Measurements from ENCODE around the gene SEC16A.

SEC16A gene

GRCh38 chr9:136470356-136470755 lies 12.5 kb downstream of the SEC16A start:
- Histone ChIP-seq H3K9me3 (ENCODE audit: control extremely low read depth in 1 of 5, control insufficient read depth in 4 of 5, insufficient read depth in 2 of 5, low read depth in 1 of 5, low read length in 4 of 5) (no peaks in the 10 kb centered on the region), H3K4me3 (ENCODE audit: control insufficient read depth in 1 of 7, extremely low read depth in 1 of 7, insufficient read depth in 4 of 7, low read depth in 2 of 7, low read length in 6 of 7) (no peak overlapping the region), H3K27me3 (replicated peaks in 2 of 5; ENCODE audit: control insufficient read depth in 4 of 5, insufficient read depth in 5 of 5, low read length in 4 of 5) (no peaks in the 10 kb centered on the region), H3K27ac (ENCODE audit: insufficient read depth in 1 of 2, low read depth in 1 of 2, low read length in 2 of 2, poor library complexity in 1 of 2, severe bottlenecking in 2 of 2) (no peak overlapping the region), H3K36me3 (ENCODE audit: control insufficient read depth in 4 of 4, insufficient read depth in 4 of 4, low read length in 3 of 4) (peaks cover 16 to 100% (median 81%) of the 10 kb centered on the region in 4 experiments), H3K4me1 (ENCODE audit: control extremely low read depth in 1 of 4, control insufficient read depth in 4 of 4, insufficient read depth in 4 of 4, low read length in 3 of 4) (no peaks in the 10 kb centered on the region)
- POLR2A ChIA-PET: no interaction called here
- 97% methylated on average over 11 of the region's 11 CpGs for WGBS (ENCODE audit: insufficient coverage)
- DNase-seq: no peak
- CTCF ChIA-PET: interaction anchor here (1.6 kb wide), 1 partner anchor 29 kb away, joined by 5 read pairs; no protein-coding TSS in a partner anchor

GRCh38 chr9:136467766-136468165 lies 15.1 kb downstream of the SEC16A start:
- ChIA-PET CTCF (interaction anchor here (1.0 to 1.5 kb wide), 2 partner anchors 21 to 27 kb away, joined by 3 to 4 read pairs; no protein-coding TSS in a partner anchor), POLR2A (interaction anchor here (1.1 kb wide), 1 partner anchor 10 kb away, joined by 7 read pairs; no protein-coding TSS in a partner anchor)
- H3K9me3 ChIP-seq (ENCODE audit: control extremely low read depth in 1 of 5, control insufficient read depth in 4 of 5, insufficient read depth in 2 of 5, low read depth in 1 of 5, low read length in 4 of 5): no peaks in the 10 kb centered on the region
- no peaks in the 10 kb centered on the region for H3K4me1 ChIP-seq (ENCODE audit: control extremely low read depth in 1 of 4, control insufficient read depth in 4 of 4, insufficient read depth in 4 of 4, low read length in 3 of 4)
- peaks cover 19 to 98% (median 76%) of the 10 kb centered on the region in 4 experiments for H3K36me3 ChIP-seq (ENCODE audit: control insufficient read depth in 4 of 4, insufficient read depth in 4 of 4, low read length in 3 of 4)
- DNase-seq: no peak
- 98% methylated on average over 13 of the region's 15 CpGs for WGBS (ENCODE audit: insufficient coverage)
- H3K4me3 ChIP-seq (ENCODE audit: control insufficient read depth in 1 of 7, extremely low read depth in 1 of 7, insufficient read depth in 4 of 7, low read depth in 2 of 7, low read length in 6 of 7): no peak overlapping the region
- H3K27me3 ChIP-seq (replicated peaks in 2 of 5; ENCODE audit: control insufficient read depth in 4 of 5, insufficient read depth in 5 of 5, low read length in 4 of 5): no peaks in the 10 kb centered on the region
- H3K27ac ChIP-seq (ENCODE audit: insufficient read depth in 1 of 2, low read depth in 1 of 2, low read length in 2 of 2, poor library complexity in 1 of 2, severe bottlenecking in 2 of 2): no peak overlapping the region

- H3K27ac ChIP-seq (ENCODE audit: insufficient read depth in 1 of 2, low read depth in 1 of 2, low read length in 2 of 2, poor library complexity in 1 of 2, severe bottlenecking in 2 of 2): no peak overlapping the region
- CTCF ChIA-PET: interaction anchor here (1.0 kb wide), 1 partner anchor 20 kb away, joined by 4 read pairs; no protein-coding TSS in a partner anchor
- H3K9me3 ChIP-seq (ENCODE audit: control extremely low read depth in 1 of 5, control insufficient read depth in 4 of 5, insufficient read depth in 2 of 5, low read depth in 1 of 5, low read length in 4 of 5): no peaks in the 10 kb centered on the region
- H3K27me3 ChIP-seq (replicated peaks in 2 of 5; ENCODE audit: control insufficient read depth in 4 of 5, insufficient read depth in 5 of 5, low read length in 4 of 5): no peaks in the 10 kb centered on the region
- H3K4me1 ChIP-seq (ENCODE audit: control extremely low read depth in 1 of 4, control insufficient read depth in 4 of 4, insufficient read depth in 4 of 4, low read length in 3 of 4): no peaks in the 10 kb centered on the region
- POLR2A ChIA-PET: no interaction called here
- no peak for DNase-seq
- over 99% methylated on average over 29 of the region's 30 CpGs for WGBS (ENCODE audit: insufficient coverage)
- peaks cover 22 to 98% (median 76%) of the 10 kb centered on the region in 4 experiments for H3K36me3 ChIP-seq (ENCODE audit: control insufficient read depth in 4 of 4, insufficient read depth in 4 of 4, low read length in 3 of 4)
- no peak overlapping the region for H3K4me3 ChIP-seq (ENCODE audit: control insufficient read depth in 1 of 7, extremely low read depth in 1 of 7, insufficient read depth in 4 of 7, low read depth in 2 of 7, low read length in 6 of 7)
These were observed 16.7 kb downstream of the SEC16A start for GRCh38 chr9:136466155-136466541.

GRCh38 chr9:136465500-136466154 lies 17.2 kb downstream of the SEC16A start:
- ChIA-PET POLR2A (no interaction called here), CTCF (no interaction called here)
- no peaks in the 10 kb centered on the region for H3K4me1 ChIP-seq (ENCODE audit: control extremely low read depth in 1 of 4, control insufficient read depth in 4 of 4, insufficient read depth in 4 of 4, low read length in 3 of 4)
- H3K27ac ChIP-seq (ENCODE audit: insufficient read depth in 1 of 2, low read depth in 1 of 2, low read length in 2 of 2, poor library complexity in 1 of 2, severe bottlenecking in 2 of 2): no peak overlapping the region
- no peaks in the 10 kb centered on the region for H3K9me3 ChIP-seq (ENCODE audit: control extremely low read depth in 1 of 5, control insufficient read depth in 4 of 5, insufficient read depth in 2 of 5, low read depth in 1 of 5, low read length in 4 of 5)
- no peak for DNase-seq
- no peaks in the 10 kb centered on the region for H3K27me3 ChIP-seq (replicated peaks in 2 of 5; ENCODE audit: control insufficient read depth in 4 of 5, insufficient read depth in 5 of 5, low read length in 4 of 5)
- no peak overlapping the region for H3K4me3 ChIP-seq (ENCODE audit: control insufficient read depth in 1 of 7, extremely low read depth in 1 of 7, insufficient read depth in 4 of 7, low read depth in 2 of 7, low read length in 6 of 7)
- WGBS (ENCODE audit: insufficient coverage): 98% methylated on average over 27 of the region's 27 CpGs
- peaks cover 22 to 98% (median 74%) of the 10 kb centered on the region in 4 experiments for H3K36me3 ChIP-seq (ENCODE audit: control insufficient read depth in 4 of 4, insufficient read depth in 4 of 4, low read length in 3 of 4)

GRCh38 chr9:136464241-136464640 lies 18.6 kb downstream of the SEC16A start:
- Histone ChIP-seq H3K4me1 (ENCODE audit: control extremely low read depth in 1 of 4, control insufficient read depth in 4 of 4, insufficient read depth in 4 of 4, low read length in 3 of 4) (no peaks in the 10 kb centered on the region), H3K27ac (ENCODE audit: insufficient read depth in 1 of 2, low read depth in 1 of 2, low read length in 2 of 2, poor library complexity in 1 of 2, severe bottlenecking in 2 of 2) (no peak overlapping the region), H3K9me3 (ENCODE audit: control extremely low read depth in 1 of 5, control insufficient read depth in 4 of 5, insufficient read depth in 2 of 5, low read depth in 1 of 5, low read length in 4 of 5) (no peaks in the 10 kb centered on the region), H3K27me3 (replicated peaks in 2 of 5; ENCODE audit: control insufficient read depth in 4 of 5, insufficient read depth in 5 of 5, low read length in 4 of 5) (no peaks in the 10 kb centered on the region), H3K36me3 (ENCODE audit: control insufficient read depth in 4 of 4, insufficient read depth in 4 of 4, low read length in 3 of 4) (peaks cover 26 to 92% (median 71%) of the 10 kb centered on the region in 4 experiments), H3K4me3 (ENCODE audit: control insufficient read depth in 1 of 7, extremely low read depth in 1 of 7, insufficient read depth in 4 of 7, low read depth in 2 of 7, low read length in 6 of 7) (no peak overlapping the region)
- DNase-seq: no peak
- 100% methylated on average over 5 of the region's 6 CpGs for WGBS (ENCODE audit: insufficient coverage)
- POLR2A ChIA-PET: no interaction called here
- CTCF ChIA-PET: interaction anchor here (0.9 to 1.2 kb wide), 3 partner anchors 16 to 26 kb away, joined by 3 to 4 read pairs (median 3); no protein-coding TSS in a partner anchor

- ChIA-PET CTCF (interaction anchor here (1.0 to 1.2 kb wide), 3 partner anchors 8 to 228 kb away, joined by 3 to 4 read pairs (median 3); no protein-coding TSS in a partner anchor), POLR2A (interaction anchor here (1.2 kb wide), 1 partner anchor 22 kb away, joined by 3 read pairs; no protein-coding TSS in a partner anchor)
- WGBS (ENCODE audit: insufficient coverage): 96% methylated on average over 14 of the region's 14 CpGs
- Histone ChIP-seq H3K4me3 (ENCODE audit: control insufficient read depth in 1 of 7, extremely low read depth in 1 of 7, insufficient read depth in 4 of 7, low read depth in 2 of 7, low read length in 6 of 7) (no peak overlapping the region), H3K27ac (ENCODE audit: insufficient read depth in 1 of 2, low read depth in 1 of 2, low read length in 2 of 2, poor library complexity in 1 of 2, severe bottlenecking in 2 of 2) (no peak overlapping the region), H3K9me3 (ENCODE audit: control extremely low read depth in 1 of 5, control insufficient read depth in 4 of 5, insufficient read depth in 2 of 5, low read depth in 1 of 5, low read length in 4 of 5) (no peaks in the 10 kb centered on the region), H3K36me3 (ENCODE audit: control insufficient read depth in 4 of 4, insufficient read depth in 4 of 4, low read length in 3 of 4) (peaks cover 26 to 92% (median 74%) of the 10 kb centered on the region in 4 experiments), H3K27me3 (replicated peaks in 2 of 5; ENCODE audit: control insufficient read depth in 4 of 5, insufficient read depth in 5 of 5, low read length in 4 of 5) (no peaks in the 10 kb centered on the region), H3K4me1 (ENCODE audit: control extremely low read depth in 1 of 4, control insufficient read depth in 4 of 4, insufficient read depth in 4 of 4, low read length in 3 of 4) (no peaks in the 10 kb centered on the region)
- DNase-seq: no peak
These were observed 19.3 kb downstream of the SEC16A start for GRCh38 chr9:136463578-136463977.

- CTCF ChIA-PET: interaction anchor here (0.6 to 1.0 kb wide), 3 partner anchors 9 to 269 kb away, joined by 3 to 4 read pairs (median 3); no protein-coding TSS in a partner anchor
- DNase-seq: no peak
- 93% methylated on average over 15 of the region's 17 CpGs for WGBS (ENCODE audit: insufficient coverage)
- peaks cover 23 to 90% (median 72%) of the 10 kb centered on the region in 4 experiments for H3K36me3 ChIP-seq (ENCODE audit: control insufficient read depth in 4 of 4, insufficient read depth in 4 of 4, low read length in 3 of 4)
- H3K27ac ChIP-seq (ENCODE audit: insufficient read depth in 1 of 2, low read depth in 1 of 2, low read length in 2 of 2, poor library complexity in 1 of 2, severe bottlenecking in 2 of 2): no peak overlapping the region
- H3K4me1 ChIP-seq (ENCODE audit: control extremely low read depth in 1 of 4, control insufficient read depth in 4 of 4, insufficient read depth in 4 of 4, low read length in 3 of 4): no peaks in the 10 kb centered on the region
- no peaks in the 10 kb centered on the region for H3K27me3 ChIP-seq (replicated peaks in 2 of 5; ENCODE audit: control insufficient read depth in 4 of 5, insufficient read depth in 5 of 5, low read length in 4 of 5)
- no peak overlapping the region for H3K4me3 ChIP-seq (ENCODE audit: control insufficient read depth in 1 of 7, extremely low read depth in 1 of 7, insufficient read depth in 4 of 7, low read depth in 2 of 7, low read length in 6 of 7)
- H3K9me3 ChIP-seq (ENCODE audit: control extremely low read depth in 1 of 5, control insufficient read depth in 4 of 5, insufficient read depth in 2 of 5, low read depth in 1 of 5, low read length in 4 of 5): no peaks in the 10 kb centered on the region
- POLR2A ChIA-PET: interaction anchor here (1.2 kb wide), 1 partner anchor 21 kb away, joined by 3 read pairs; no protein-coding TSS in a partner anchor
These were observed 20.2 kb downstream of the SEC16A start for GRCh38 chr9:136462664-136463063.

All from common myeloid progenitor, CD34-positive (primary cell).